GM19455 (cell line): ENCODE results near the gene ANKRD11.

ENCODE experiments used
- ATAC-seq: cut with Tn5 transposase; IDR thresholded peaks from one replicate; pipeline ENCODE4 v1.9.1; 2021; ENCODE audit not compliant: unreplicated experiment

Gene ANKRD11

DNA sequence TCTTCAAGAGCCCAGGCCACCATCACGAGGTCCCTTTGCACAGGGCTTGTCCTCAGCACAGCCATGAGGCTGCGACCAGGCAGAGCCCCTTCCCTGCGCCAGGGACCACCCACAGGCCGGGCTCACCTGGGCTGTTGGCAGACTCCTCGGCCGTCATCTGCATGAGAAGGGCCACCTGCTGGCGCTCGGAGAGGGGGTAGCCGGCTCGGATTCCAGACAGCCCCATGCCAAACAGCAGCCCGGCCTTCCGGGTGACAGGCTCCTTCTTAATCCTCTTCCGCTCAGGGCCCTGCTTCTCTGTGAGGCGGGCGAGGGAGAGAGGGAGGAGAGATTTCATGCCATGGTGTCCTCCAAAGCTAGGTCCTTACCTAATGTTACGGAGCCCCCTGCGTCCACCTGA is 199.5 kb downstream of the ANKRD11 start:
- ATAC-seq: no peak

- ATAC-seq: no peak
These were observed 199.9 kb downstream of the ANKRD11 start for GRCh38 chr16:89290472-89290871.

DNA sequence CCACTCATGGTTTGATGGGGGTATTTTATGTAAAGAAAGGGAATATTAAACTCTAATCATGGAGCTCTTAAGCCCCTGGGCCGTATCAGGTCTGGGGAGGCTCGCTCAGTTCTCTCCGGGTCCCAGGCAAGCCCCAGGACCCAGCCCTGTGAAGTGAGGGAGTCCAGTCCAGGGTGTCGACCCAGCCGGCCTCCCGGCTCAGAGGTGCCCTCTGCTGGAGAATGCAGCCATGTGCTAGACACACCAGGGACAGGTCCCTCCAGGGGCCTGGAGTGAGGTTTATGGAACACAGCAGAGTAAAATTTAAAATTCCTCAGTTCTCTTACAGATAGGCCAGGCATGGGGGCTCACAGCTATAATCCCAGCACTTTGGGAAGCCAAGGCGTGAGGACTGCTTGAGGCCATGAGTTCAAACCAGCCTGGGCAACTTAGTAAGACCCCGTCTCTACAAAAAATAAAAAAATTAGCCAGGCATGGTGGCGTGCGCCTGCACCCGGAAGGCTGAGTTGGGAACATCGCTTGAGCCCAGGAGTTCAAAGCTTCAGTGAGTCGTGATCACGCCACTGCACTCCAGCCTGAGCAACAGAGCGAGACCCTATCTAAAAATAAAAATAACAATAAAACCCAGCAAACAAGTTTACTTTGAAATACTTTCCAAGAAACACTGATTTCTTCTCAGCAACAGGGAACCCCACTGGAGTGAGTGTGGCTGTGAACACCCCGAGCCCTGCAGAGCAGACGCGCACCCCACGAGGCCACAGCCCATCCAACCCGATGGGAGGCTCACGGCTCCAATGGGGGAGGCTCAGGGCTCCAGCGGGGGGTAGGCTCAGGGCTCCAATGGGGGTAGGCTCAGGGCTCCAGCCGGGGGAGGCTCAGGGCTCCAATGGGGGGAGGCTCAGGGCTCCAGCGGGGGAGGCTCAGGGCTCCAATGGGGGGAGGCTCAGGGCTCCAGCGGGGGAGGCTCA is 200.6 kb downstream of the ANKRD11 start:
- ATAC-seq: no peak

- ATAC-seq: no peak
These were observed 201.4 kb downstream of the ANKRD11 start for GRCh38 chr16:89288966-89289365.

- ATAC-seq: no peak
These were observed 201.8 kb downstream of the ANKRD11 start for GRCh38 chr16:89288577-89288844.

- ATAC-seq: no peak
These were observed 202.4 kb downstream of the ANKRD11 start for GRCh38 chr16:89287777-89288576.

GRCh38 chr16:89286096-89286495 is 204.3 kb downstream of the ANKRD11 start:
- no peak for ATAC-seq

- no peak for ATAC-seq
These were observed 205.0 kb downstream of the ANKRD11 start for GRCh38 chr16:89285381-89285780.

- no peak for ATAC-seq
These were observed 206.9 kb downstream of the ANKRD11 start for GRCh38 chr16:89283449-89283848.

GRCh38 chr16:89282523-89282922 is 207.8 kb downstream of the ANKRD11 start:
- ATAC-seq: no peak

DNA sequence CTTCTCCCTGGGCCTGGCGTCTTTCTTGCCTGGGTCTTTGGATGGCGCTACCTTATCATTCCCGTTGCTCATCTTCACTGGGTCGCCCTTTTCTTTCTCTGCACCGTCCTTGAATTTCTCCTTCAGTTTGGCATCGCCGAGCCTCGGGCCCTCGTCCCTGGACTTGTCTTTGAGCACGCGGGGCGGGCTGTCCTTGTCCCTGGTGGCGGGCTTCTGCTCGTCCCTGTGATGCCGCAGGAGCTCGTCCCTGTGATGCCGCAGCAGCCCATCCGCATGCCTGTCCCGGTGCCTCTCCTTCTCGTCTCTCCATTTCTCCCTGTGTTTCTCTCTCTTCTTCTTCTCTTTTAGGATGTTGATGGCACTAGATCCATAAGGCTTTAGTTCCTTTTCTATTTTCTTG is 208.5 kb downstream of the ANKRD11 start:
- no peak for ATAC-seq

DNA sequence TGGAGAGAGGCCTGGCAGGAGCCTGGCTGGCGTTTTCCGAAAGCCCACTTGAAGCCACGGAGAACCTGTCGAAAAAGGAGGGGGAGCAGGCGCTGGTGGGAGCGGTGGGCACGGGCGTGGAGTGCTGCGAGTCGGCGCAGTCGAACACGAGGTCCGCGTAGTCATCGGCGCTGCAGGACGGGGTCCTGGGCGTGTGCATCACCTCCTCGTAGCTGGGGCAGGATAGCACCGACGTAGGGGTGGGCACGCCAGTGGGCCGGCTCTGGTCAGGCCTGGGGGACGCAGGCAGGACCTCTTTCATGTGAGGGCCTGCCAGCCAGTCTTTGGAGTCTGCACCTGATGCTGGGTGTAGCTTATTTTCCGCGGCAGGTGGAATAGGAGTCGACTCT is 209.2 kb downstream of the ANKRD11 start:
- ATAC-seq: no peak

DNA sequence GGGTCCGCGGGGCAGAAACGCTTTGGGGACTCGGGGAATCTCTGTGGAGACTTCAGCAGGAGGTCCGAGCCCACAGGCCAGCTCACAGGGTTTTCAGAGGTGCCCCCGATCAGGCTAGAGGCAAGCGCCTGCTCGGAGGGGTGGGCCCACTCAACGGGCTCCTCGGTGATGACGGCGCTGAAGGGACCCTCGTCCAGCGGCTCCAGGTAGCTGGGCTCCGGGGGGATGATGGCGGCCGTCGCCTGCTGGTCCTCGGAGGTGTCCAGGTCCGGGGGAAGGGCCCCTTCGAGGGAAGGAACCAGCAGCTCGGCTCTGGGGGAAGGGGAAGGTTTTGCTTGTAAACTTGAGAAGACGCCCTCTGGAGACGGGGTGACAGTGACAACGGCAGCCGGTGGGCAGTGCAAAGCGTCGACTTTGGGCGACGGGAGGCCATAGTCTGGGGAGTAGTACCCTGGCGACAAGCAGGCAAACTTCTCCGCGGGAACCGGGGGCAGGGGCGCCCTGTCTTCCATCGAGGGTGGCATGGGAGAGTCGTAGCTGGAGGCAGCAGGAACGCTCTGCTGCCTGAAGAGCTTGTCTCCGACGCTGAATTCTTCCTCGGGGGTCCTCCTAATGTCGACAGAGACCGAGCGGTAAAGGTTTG is 209.7 kb downstream of the ANKRD11 start:
- ATAC-seq: no peak

DNA sequence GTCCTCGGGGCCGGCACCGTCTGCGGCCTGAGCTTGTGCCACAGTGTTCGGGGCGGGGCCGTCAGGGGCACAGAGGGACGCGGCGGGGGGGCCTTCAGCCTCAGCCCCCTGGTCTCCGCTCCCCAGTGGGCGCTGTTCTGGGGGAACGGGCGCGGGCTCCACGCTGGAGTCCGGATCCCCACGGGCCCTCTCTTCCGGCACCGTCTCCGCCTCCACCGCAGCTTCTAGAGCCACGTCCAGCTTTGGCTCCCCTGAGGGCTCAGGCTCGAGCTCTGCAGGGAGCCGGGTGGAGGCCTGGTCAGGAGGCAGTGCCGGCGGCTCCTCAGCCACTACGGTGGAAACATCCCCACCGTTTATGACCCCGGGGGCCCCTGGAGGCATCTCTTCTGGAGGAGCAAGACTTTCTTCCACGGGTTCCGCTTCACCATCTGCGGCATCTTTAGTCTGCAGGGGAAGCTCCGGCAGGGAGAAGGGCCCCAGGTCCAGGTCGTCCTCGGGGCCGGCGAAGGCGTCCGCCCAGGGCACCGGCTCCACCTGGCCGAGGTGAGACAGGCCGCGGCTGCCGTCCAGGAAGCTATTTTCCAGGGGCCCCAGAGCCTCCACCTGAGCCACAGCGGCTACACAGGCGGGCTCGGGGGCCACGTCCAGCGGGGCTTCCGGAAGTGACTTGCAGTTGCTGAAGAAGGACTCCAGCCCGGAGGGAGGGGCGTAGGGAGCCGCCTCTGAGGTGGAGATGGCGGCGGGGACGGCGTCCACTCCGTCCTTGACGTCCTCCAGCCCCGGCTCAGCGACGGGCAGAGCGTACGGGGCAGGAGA is 210.5 kb downstream of the ANKRD11 start:
- no peak for ATAC-seq

- no peak for ATAC-seq
These were observed 211.7 kb downstream of the ANKRD11 start for GRCh38 chr16:89278441-89279240.

- no peak for ATAC-seq
These were observed 212.6 kb downstream of the ANKRD11 start for GRCh38 chr16:89277641-89278341.

GRCh38 chr16:89277049-89277448 is 213.3 kb downstream of the ANKRD11 start:
- no peak for ATAC-seq

GRCh38 chr16:89275837-89276720 is 214.3 kb downstream of the ANKRD11 start:
- no peak for ATAC-seq

- no peak for ATAC-seq
These were observed 215.1 kb downstream of the ANKRD11 start for GRCh38 chr16:89275284-89275584.
